Bronchial epithelial cell (primary cell): Measurements from ENCODE around the gene NBL1. TPM values are rescaled to one million over a fixed set of nuclear protein-coding genes. Genes with fewer than 3 reads are reported as not detected.
A peak's percentile ranks its signal among the peaks of the same experiment; 100 is the strongest.

Source experiments
- DNase-seq: peaks from one replicate; pipeline ENCODE4 v3.0.0-alpha.2; 2010; ENCODE audit warnings: low read depth
- FAIRE-seq: peaks from 2 replicates; lab custom pipeline; 2011; peaks lifted over from hg19 to GRCh38; lab: Jason Lieb, UNC
- H3K27me3 ChIP-seq: 2 replicates; pipeline ENCODE4 v1.5.1; 2011; ENCODE audit warnings: low read length; ENCODE audit not compliant: control insufficient read depth, insufficient read depth
- H3K36me3 ChIP-seq: 2 replicates; pipeline ENCODE4 v1.5.1; 2011; ENCODE audit warnings: low read length; ENCODE audit not compliant: control insufficient read depth, insufficient read depth
- H3K4me3 ChIP-seq: 2 replicates; pipeline ENCODE4 v1.5.1; 2011; ENCODE audit warnings: mild to moderate bottlenecking, low read depth, low read length, control low read depth
- CTCF ChIP-seq: IDR thresholded peaks from 2 replicates; pipeline ENCODE4 v1.5.1; 2011; ENCODE audit warnings: mild to moderate bottlenecking, moderate library complexity, low read length, control low read depth, inconsistent platforms; ENCODE audit not compliant: insufficient read depth, severe bottlenecking
- total RNA-seq: library from RNA; depleted of rRNA; stranded (reverse); fragments of >200 nt; gene quantifications from 2 replicates; pipeline ENCODE4 v1.2.1, GENCODE V29; 2014

The NBL1 gene
- total RNA-seq, 1 donor from 2014 or later: 55.3 TPM

- no peak for DNase-seq
- TF ChIP-seq CTCF: no peak
- H3K27me3 ChIP-seq: no peaks in the 10 kb centered on the region
- no peak for FAIRE-seq
- H3K36me3 ChIP-seq: no peaks in the 10 kb centered on the region
- H3K4me3 ChIP-seq: no peak overlapping the region
Measured at GRCh38 chr1:19703280-19703679, 59.2 kb downstream of the NBL1 start.

GRCh38 chr1:19704247-19705113 lies 60.4 kb downstream of the NBL1 start:
- Histone ChIP-seq H3K36me3 (no peaks in the 10 kb centered on the region), H3K4me3 (no peak overlapping the region), H3K27me3 (no peaks in the 10 kb centered on the region)
- peak; percentile 95 for TF ChIP-seq CTCF
- DNase-seq (peak; percentile 47), FAIRE-seq (no peak)

DNA sequence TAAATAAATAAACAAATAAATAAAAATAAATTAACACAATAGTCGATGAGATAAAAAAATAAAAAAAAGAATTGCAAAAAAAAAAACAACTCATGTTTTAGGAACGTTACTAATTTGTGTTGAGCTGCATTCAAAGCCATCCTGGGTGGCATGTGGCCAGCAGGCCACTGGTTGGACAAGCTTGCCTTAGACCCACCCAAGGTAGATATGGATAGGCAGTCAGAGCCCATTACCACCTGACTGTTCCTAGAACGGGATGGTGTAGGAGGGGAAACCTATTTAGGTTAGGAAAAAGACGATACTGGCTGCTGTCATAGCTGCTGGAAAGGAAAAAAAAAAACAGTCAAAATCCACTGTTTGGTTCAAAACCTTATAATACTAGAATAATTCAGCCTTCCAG lies 61.4 kb downstream of the NBL1 start:
- H3K4me3 ChIP-seq: no peak overlapping the region
- TF ChIP-seq CTCF: no peak
- H3K36me3 ChIP-seq: no peaks in the 10 kb centered on the region
- no peaks in the 10 kb centered on the region for H3K27me3 ChIP-seq
- FAIRE-seq (no peak), DNase-seq (no peak)

DNA sequence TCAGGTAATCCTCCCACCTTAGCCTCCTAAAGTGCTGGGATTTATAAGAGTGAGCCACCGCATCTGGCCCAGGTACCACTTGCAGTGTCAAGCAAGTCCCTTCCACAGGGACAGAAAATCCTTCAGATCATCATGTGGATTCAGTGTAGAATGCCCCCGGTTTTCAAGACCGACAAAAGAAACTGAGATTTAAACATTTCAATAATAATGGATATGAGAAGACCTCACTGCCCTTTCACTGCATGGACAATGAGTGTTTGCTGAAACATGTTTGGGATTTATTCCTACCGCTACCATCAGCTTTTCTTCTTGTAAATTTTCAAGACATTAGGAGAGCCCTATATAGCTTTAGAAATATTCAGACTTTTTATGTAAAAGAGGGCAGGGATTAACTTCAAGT lies 62.0 kb downstream of the NBL1 start:
- no peak for TF ChIP-seq CTCF
- FAIRE-seq: no peak
- H3K36me3 ChIP-seq: no peaks in the 10 kb centered on the region
- H3K4me3 ChIP-seq: no peak overlapping the region
- DNase-seq: no peak
- no peaks in the 10 kb centered on the region for H3K27me3 ChIP-seq

Other genes with a start within 250 kb of the NBL1 start
- gene CAPZB, start 158.8 kb upstream of the NBL1 start, total RNA-seq: 73.5 and 100 TPM in 2 replicates
- gene HTR6, start 20.6 kb downstream of the NBL1 start, total RNA-seq: not detected in 2 replicates
- gene TMCO4, start 155.6 kb downstream of the NBL1 start, total RNA-seq: 2.6 and 5.9 TPM in 2 replicates
- not detected in 2 replicates for gene RNF186, start 171.0 kb downstream of the NBL1 start, total RNA-seq
- gene OTUD3, start 238.1 kb downstream of the NBL1 start, total RNA-seq: 7.1 and 9.2 TPM in 2 replicates